HG03521 (cell line): ENCODE data around the gene SYT9.
A peak's percentile ranks its signal among the peaks of the same experiment; 100 is the strongest.

Experiments
- ATAC-seq: cut with Tn5 transposase; IDR thresholded peaks from one replicate; pipeline ENCODE4 v1.9.1; 2021; ENCODE audit warnings: mild to moderate bottlenecking, moderate library complexity; ENCODE audit not compliant: unreplicated experiment

Gene SYT9

GRCh38 chr11:7270233-7270865 is 18.6 kb downstream of the SYT9 start:
- ATAC-seq = no peak

- ATAC-seq = no peak
Observed at GRCh38 chr11:7272373-7272772, 20.7 kb downstream of the SYT9 start.

- ATAC-seq = no peak
Observed at GRCh38 chr11:7275133-7275532, 23.4 kb downstream of the SYT9 start.

GRCh38 chr11:7278314-7278917 is 26.7 kb downstream of the SYT9 start:
- ATAC-seq = peak; percentile 60

- ATAC-seq = no peak
Observed at GRCh38 chr11:7279676-7280075, 28.0 kb downstream of the SYT9 start.

DNA sequence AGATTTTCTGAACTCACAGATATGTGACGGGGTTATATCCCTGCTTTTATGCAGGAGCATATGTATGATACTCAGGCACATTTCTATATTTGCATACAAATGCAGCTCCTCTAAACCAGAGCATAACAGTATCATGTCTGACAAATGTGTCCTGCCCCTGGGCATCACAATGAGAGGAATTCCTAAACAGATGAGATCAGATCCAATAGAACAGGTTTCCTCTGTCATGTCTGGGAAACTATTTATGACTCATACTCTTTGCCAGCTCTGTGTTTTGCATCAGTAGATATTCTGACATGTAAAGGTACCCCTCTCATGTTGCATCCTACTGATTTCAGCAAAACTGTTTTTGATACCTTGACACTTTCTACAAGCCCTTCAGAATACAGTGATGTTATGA is 29.4 kb downstream of the SYT9 start:
- ATAC-seq = no peak

DNA sequence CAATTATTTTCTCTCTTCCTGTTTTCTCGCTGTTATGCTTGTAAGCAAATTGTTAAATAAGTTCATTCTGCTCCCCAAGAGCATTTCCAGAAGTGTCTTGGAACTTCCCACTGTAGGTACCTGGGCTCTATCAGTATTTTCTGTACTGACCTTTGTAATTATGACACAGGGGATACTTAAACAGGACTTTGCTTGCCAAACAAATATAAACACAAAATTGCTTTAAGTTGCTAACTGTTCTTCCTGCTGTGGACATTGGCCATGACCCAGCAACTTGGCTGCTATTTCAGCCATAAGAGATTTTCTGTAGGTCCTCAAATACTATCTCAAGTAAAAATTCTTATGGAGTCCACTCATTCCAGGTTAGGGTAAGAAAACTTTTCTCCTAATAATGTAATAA is 30.1 kb downstream of the SYT9 start:
- no peak for ATAC-seq

- no peak for ATAC-seq
Observed at GRCh38 chr11:7286178-7286577, 34.5 kb downstream of the SYT9 start.

DNA sequence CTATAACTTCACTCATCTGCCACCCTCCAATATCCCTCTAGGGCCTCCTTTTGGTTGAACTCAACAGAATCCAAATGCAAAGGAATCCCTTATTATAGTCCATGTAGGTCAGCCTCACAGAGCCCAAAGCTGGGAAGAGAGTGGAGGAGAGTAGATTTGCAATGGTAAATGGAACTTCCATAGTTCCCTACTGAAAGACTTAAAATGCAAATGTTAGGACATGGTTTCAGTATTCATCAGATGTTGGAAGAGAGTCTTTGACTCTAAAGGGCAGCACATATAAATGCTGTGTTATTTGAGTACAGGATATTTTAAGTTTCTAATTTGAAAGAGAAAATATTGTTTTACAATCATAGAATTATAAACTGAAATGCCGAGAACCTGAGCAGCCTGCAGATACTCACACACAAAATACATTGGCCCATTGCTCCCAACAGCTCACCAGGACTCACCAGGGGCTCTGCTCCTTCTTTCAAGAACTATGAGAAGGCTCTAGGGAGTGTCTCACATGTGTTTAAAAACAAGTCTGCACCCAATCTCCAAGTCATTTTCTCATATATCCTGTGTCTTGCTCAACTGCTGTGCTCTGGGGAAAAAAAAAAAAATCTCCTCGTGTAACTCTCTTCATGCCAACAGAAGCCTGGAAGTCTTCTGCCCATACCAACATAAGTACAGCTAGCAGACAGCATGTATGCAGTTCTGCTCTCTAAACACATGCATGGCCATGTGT is 39.6 kb downstream of the SYT9 start:
- no peak for ATAC-seq

DNA sequence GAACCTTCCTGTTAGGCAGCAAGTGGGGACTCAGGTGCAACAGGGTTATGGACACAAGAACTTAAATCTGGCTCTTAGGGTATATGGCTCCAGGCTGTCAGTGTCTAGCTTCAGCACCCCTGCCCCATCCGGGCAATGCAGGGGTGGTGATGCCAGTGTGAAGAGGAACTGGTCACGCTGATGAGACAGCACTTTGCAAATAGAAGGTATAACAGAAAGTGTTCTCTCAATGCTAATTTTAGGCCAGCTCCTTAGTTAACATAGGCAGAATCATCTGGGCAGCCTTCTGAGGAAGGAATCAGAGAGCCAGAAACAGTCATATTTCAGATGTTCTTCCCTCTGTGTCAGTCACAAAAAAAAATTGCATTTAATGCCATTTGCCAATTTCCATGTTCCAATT is 41.2 kb downstream of the SYT9 start:
- ATAC-seq = no peak

GRCh38 chr11:7299393-7299792 is 47.7 kb downstream of the SYT9 start:
- ATAC-seq = no peak

GRCh38 chr11:7300281-7300680 is 48.6 kb downstream of the SYT9 start:
- ATAC-seq = no peak

- no peak for ATAC-seq
Observed at GRCh38 chr11:7303146-7303545, 51.4 kb downstream of the SYT9 start.

DNA sequence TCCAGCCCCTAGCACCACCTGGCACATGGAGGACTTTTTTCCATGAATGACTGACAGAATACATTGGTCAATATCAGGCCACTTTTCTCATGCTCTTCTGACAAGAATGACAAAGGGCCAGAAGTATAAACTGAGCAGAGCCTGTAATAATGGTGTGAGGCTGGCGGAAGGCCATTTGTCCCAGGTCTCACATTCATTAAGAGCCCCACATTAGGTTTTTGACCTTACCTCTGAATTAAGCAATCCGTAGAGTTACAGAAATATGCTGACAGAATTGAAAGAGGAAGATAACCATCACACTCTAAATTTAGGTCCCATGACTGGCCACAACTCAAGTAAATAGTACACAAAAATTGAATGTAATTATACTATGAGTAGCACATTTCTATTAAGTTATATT is 55.2 kb downstream of the SYT9 start:
- no peak for ATAC-seq

DNA sequence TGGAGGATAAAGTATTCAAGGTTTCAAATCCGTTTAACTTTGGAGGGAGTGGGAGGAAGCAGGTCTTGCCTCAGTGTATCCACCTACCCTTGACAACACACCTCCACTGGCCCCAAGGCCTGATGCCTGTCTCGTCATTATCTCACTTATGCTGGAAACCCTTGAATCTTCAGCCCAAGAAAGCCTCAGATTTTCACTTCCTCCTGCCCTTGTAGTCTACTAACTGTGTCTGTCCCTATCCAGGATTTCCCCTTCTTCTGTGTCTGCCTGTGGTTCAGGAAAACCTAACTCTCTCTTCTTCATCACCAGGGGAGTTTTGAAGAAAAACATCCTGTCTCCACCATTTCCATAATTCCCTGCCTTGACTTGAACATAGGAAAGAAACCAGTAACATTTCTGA is 56.1 kb downstream of the SYT9 start:
- ATAC-seq = no peak

DNA sequence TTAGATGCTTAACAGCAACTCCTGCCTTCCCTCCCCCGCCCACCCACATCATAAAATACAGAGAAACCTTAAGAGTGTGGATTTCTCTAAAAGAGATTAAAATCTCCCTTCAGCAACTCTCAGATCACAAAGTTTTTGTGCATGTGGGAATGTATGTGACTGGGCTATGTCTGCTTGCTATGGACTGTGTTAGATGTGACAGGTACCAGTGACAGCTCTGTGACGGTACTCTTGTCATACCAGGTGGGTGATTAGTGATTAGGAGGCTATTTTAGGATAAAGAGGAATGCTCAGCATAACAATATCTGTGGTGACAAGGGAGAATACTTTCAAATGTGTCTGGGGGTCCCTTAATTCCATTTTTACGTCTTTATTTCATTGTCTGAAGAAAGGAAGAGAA is 60.2 kb downstream of the SYT9 start:
- ATAC-seq = no peak

DNA sequence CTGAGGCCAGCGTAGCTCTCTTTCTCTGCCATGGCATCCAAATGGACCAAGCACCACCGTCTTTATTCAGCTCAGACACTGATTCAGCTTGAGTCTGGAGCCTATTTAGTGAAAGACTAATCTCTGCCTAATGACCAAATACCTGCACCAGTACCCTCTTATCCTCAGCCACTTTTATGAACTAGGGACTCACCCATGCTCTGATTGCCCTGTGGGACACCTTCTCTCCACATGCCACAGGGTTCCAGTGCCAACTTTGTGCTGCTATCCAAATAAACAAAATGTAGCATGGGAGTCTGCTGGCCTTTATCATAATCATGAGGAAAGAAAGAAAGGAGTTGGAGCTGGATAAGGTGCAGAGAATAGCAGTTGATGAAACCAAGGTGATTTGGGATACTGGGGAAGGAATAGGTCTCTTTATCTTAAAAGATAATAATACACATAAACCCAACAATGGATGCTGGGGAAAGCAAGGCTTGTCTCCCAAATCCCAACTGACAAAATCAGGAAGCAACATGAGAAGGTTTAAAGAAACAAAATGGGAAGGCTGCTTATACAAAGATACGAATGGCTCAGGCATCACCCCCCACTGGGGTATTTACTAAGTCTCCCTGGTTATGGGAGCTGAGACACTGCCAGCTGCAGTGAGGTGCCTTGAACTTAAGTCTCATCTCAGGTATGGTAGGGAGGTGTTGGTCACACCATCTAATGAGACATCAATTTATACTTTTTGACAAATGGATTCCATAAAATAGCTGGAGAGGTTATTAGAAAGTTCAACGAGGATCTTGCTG is 63.3 kb downstream of the SYT9 start:
- no peak for ATAC-seq

- no peak for ATAC-seq
Observed at GRCh38 chr11:7319501-7319900, 67.8 kb downstream of the SYT9 start.

DNA sequence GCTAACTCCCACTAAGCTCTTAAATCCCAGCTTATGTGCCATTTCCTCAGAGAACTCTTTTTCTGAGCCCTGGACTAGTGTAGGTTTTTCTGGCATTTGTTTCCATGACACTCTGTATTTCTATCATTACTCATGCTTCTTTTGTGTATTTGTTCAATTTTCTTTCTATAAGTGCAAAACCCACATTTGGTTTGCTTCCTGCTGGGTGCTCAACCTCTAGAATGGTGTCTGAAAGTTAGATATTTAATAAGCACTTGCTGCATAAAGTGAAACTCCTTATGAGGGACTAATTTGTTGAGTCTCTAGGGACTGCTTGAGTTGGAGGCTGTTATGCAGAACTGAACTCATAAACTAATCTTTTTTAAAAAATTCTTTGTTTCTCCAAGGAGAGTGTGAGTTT is 68.6 kb downstream of the SYT9 start:
- no peak for ATAC-seq

- ATAC-seq = no peak
Observed at GRCh38 chr11:7321473-7322450, 70.1 kb downstream of the SYT9 start.
